HG03095 (cell line): ENCODE measurements around the gene NCOR2.
"Not testable (repeated sequence)": the region's sequence is repeated elsewhere in the genome, so short reads cannot be mapped to it uniquely, and the experiment has no call there.

ENCODE experiments used
- ATAC-seq: cut with Tn5 transposase; IDR thresholded peaks from one replicate; pipeline ENCODE4 v1.9.1; 2021; ENCODE audit warnings: moderate library complexity; ENCODE audit not compliant: unreplicated experiment

NCOR2 gene

GRCh38 chr12:124601706-124602105 is 34.3 kb upstream of the NCOR2 start:
- ATAC-seq: no peak

GRCh38 chr12:124599074-124599999 is 31.9 kb upstream of the NCOR2 start:
- ATAC-seq: no peak

GRCh38 chr12:124597041-124597440 is 29.6 kb upstream of the NCOR2 start:
- no peak for ATAC-seq

- no peak for ATAC-seq
Measured at GRCh38 chr12:124595444-124595843, 28.0 kb upstream of the NCOR2 start.

- ATAC-seq: no peak
Measured at GRCh38 chr12:124594851-124595250, 27.4 kb upstream of the NCOR2 start.

- ATAC-seq: no peak
Measured at GRCh38 chr12:124593851-124594401, 26.5 kb upstream of the NCOR2 start.

GRCh38 chr12:124593176-124593575 is 25.8 kb upstream of the NCOR2 start:
- ATAC-seq: no peak

- no peak for ATAC-seq
Measured at GRCh38 chr12:124592481-124593160, 25.2 kb upstream of the NCOR2 start.

- no peak for ATAC-seq
Measured at GRCh38 chr12:124592050-124592449, 24.6 kb upstream of the NCOR2 start.

- no peak for ATAC-seq
Measured at GRCh38 chr12:124590447-124590846, 23.0 kb upstream of the NCOR2 start.

GRCh38 chr12:124588751-124589267 is 21.4 kb upstream of the NCOR2 start:
- ATAC-seq: no peak

- ATAC-seq: no peak
Measured at GRCh38 chr12:124588018-124588634, 20.7 kb upstream of the NCOR2 start.

GRCh38 chr12:124586756-124587155 is 19.3 kb upstream of the NCOR2 start:
- ATAC-seq: no peak

- ATAC-seq: not testable (repeated sequence)
Measured at GRCh38 chr12:124584494-124584893, 17.1 kb upstream of the NCOR2 start.

- no peak for ATAC-seq
Measured at GRCh38 chr12:124583854-124584253, 16.4 kb upstream of the NCOR2 start.

GRCh38 chr12:124582108-124582424 is 14.7 kb upstream of the NCOR2 start:
- ATAC-seq: no peak

GRCh38 chr12:124581307-124582107 is 14.1 kb upstream of the NCOR2 start:
- ATAC-seq: no peak

GRCh38 chr12:124579921-124580517 is 12.6 kb upstream of the NCOR2 start:
- no peak for ATAC-seq

GRCh38 chr12:124578854-124579253 is 11.4 kb upstream of the NCOR2 start:
- ATAC-seq: no peak

GRCh38 chr12:124578445-124578844 is 11.0 kb upstream of the NCOR2 start:
- no peak for ATAC-seq
